Neutrophil (primary cell): ENCODE results near the gene PLIN4.

Experiments
- H3K27ac ChIP-seq: fragments of 200-600 bp; sonication (generic); 2 replicates; pipeline ENCODE4 v1.5.1; 2016; ENCODE audit warnings: mild to moderate bottlenecking, moderate library complexity
- H3K27me3 ChIP-seq: fragments of 200-600 bp; sonication (generic); 2 replicates; pipeline ENCODE4 v1.6.0; 2016; ENCODE audit warnings: mild to moderate bottlenecking
- H3K36me3 ChIP-seq: fragments of 200-600 bp; sonication (generic); 2 replicates; pipeline ENCODE4 v1.5.1; 2017
- H3K4me1 ChIP-seq, 2 experiments: fragments of 200-600 bp in 1 of 2; sonication (generic) in 1 of 2; 1 replicate in 1 of 2; 2 replicates in 1 of 2; pipeline versions ENCODE4 v1.5.1 to v1.6.1; 2013 to 2016; ENCODE audit warnings: low read depth in 1 of 2, low read length in 1 of 2, mild to moderate bottlenecking in 1 of 2, moderate library complexity in 1 of 2; ENCODE audit not compliant: control insufficient read depth in 1 of 2, insufficient read depth in 1 of 2
- H3K4me3 ChIP-seq, 2 experiments: fragments of 200-600 bp in 1 of 2; sonication (generic) in 1 of 2; 1 replicate in 1 of 2; 2 replicates in 1 of 2; pipeline ENCODE4 v1.5.1; 2013 to 2016; ENCODE audit warnings: low read depth in 1 of 2, low read length in 1 of 2, mild to moderate bottlenecking in 1 of 2, moderate library complexity in 1 of 2
- H3K9me3 ChIP-seq: fragments of 200-600 bp; sonication (generic); 2 replicates; pipeline ENCODE4 v1.5.1; 2016
- TF ChIP-seq, protein P1 (sequence below): fragments of 200-600 bp; sonication (generic); IDR thresholded peaks from 2 replicates; pipeline ENCODE4 v1.5.1; 2016; ENCODE audit warnings: antibody characterized with exemption

The PLIN4 gene

DNA sequence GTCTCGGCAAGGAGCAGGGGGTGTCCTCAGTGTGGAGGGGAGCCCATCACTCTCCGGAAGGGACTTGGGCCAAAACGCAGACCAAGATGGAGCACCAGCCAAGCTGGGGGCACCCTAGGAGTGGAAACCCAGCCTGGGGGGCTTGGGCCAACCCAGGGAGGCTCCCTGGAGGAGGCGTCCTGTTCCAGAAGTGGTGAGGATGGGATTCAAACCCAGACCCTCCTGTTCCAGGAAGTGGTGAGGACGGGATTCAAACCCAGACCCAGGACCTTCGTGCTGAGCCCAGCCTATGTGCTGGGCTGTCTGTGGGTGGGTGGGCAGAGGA lies 848 bp upstream of the PLIN4 start:
- TF ChIP-seq, protein P1, sequence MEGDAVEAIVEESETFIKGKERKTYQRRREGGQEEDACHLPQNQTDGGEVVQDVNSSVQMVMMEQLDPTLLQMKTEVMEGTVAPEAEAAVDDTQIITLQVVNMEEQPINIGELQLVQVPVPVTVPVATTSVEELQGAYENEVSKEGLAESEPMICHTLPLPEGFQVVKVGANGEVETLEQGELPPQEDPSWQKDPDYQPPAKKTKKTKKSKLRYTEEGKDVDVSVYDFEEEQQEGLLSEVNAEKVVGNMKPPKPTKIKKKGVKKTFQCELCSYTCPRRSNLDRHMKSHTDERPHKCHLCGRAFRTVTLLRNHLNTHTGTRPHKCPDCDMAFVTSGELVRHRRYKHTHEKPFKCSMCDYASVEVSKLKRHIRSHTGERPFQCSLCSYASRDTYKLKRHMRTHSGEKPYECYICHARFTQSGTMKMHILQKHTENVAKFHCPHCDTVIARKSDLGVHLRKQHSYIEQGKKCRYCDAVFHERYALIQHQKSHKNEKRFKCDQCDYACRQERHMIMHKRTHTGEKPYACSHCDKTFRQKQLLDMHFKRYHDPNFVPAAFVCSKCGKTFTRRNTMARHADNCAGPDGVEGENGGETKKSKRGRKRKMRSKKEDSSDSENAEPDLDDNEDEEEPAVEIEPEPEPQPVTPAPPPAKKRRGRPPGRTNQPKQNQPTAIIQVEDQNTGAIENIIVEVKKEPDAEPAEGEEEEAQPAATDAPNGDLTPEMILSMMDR: no peak
- Histone ChIP-seq H3K27me3 (no peaks in the 10 kb centered on the region), H3K9me3 (no peaks in the 10 kb centered on the region), H3K4me3 (no peak overlapping the region), H3K27ac (no peak overlapping the region), H3K36me3 (peaks cover 47% of the 10 kb centered on the region), H3K4me1 (peaks cover 14 to 18% of the 10 kb centered on the region in 2 experiments)

DNA sequence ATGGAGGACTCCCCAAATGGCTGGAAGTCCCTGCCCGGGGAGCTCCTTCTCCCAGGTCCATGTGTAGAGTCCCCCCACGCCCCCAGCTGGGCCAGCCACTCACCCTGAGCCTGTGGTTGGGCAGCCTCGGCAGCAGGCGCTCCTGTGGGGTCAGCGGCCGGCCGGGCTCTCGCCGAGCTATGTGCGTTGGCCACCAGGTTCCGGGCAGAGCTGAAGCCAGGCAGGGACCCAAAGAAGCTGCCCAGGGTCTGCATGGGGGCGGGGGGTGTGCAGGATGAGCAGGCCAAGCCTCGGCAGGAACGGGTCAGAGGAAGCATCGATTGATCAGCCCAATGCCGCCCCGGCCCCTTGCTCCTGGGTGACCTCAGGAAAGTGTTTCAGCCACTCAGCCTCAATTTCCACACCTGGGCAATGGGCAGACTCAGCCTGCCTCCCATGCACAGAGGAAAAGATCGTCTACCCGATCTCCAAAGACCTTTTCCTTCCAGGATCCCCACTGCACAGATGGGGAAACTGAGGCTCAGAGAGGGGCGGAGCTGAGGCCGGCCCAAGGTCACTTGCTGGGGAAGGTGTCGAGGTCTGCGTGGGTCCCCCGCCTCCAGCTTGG lies 732 bp downstream of the PLIN4 start:
- peaks cover 11 to 14% of the 10 kb centered on the region in 2 experiments for H3K4me1 ChIP-seq
- TF ChIP-seq, protein P1: no peak
- H3K9me3 ChIP-seq: no peaks in the 10 kb centered on the region
- H3K4me3 ChIP-seq: no peak overlapping the region
- no peaks in the 10 kb centered on the region for H3K27me3 ChIP-seq
- H3K36me3 ChIP-seq: peaks cover 44% of the 10 kb centered on the region
- H3K27ac ChIP-seq: no peak overlapping the region

DNA sequence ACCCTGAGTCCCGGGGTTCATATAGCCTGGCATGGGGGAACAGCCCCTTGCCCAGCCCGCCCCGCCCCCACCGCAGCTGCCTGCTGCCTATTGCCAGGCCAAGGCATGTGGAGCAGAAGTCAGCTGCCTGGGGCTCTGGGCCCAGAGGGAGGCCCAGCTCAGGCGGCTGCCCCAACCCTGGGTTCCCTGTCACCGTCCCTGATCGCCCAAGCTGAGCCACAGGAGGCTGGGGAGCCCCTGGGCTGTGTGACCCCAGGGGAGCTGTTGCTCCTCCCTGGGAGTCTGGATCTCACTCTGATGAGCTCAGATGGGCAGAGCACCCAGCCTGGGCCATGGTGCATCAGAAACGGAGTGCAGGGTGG lies 1.4 kb downstream of the PLIN4 start:
- peaks cover 42% of the 10 kb centered on the region for H3K36me3 ChIP-seq
- H3K4me1 ChIP-seq: peaks cover 11 to 14% of the 10 kb centered on the region in 2 experiments
- H3K4me3 ChIP-seq: no peak overlapping the region
- H3K27me3 ChIP-seq: no peaks in the 10 kb centered on the region
- H3K9me3 ChIP-seq: no peaks in the 10 kb centered on the region
- H3K27ac ChIP-seq: no peak overlapping the region
- TF ChIP-seq, protein P1: no peak

DNA sequence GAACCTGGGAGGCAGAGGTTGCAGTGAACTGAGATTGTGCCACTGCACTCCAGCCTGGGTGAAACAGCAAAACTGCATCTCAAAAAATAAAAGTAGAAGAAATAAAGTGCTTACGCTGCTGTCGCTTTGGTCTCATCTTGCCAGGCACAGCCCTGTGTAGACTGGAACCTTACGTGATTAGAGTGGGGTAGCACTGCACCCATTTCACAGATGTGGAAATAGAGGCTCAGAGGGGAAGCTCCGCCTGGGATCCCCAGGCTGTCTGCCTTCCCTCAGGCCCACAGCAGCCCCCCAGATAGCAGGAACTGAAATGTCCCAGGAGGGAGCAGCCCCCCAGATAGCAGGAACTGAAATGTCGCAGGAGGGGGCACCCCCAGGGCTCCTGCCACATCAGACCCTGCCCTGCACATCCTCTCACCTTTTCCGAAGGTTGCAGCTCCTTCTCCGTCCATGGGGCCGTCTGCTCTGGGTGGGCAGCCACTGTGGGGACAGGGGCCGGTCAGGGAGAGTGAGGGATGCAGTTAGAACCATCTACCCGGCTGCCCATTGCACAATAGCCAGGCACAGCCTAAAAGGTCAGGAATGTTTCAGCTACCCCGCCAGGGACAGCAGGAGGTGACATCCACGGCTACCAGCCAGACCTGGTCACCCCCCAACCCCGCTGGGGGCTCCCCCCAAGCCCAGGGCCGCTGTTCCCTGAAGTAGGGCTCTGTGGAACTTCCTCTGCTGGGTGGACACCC lies 1.9 kb downstream of the PLIN4 start:
- Histone ChIP-seq H3K4me1 (peaks cover 11 to 14% of the 10 kb centered on the region in 2 experiments), H3K27me3 (no peaks in the 10 kb centered on the region), H3K9me3 (no peaks in the 10 kb centered on the region), H3K36me3 (peaks cover 37% of the 10 kb centered on the region), H3K27ac (no peak overlapping the region), H3K4me3 (no peak overlapping the region)
- TF ChIP-seq, protein P1: no peak

DNA sequence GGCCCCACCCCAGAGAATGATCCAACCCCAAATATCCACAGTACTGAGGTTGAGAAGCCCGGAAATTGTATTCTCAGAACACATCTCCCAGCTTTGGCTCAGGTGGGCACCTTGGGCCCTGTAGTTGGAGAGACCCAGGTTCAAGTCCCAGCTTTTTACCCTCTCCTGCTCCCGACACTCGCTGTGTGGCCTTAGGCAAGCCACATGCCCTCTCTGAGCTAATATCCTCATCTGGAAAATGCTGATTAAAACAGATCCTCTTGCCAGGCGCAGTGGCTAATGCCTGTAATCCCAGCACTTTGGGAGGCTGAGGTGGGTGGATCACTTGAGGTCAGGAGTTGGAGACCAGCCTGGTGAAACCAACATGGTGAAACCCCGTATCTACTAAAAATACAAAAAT lies 2.6 kb downstream of the PLIN4 start:
- Histone ChIP-seq H3K27me3 (no peaks in the 10 kb centered on the region), H3K36me3 (peaks cover 32% of the 10 kb centered on the region), H3K9me3 (no peaks in the 10 kb centered on the region), H3K4me3 (no peak overlapping the region), H3K27ac (no peak overlapping the region), H3K4me1 (peaks cover 11 to 14% of the 10 kb centered on the region in 2 experiments)
- TF ChIP-seq, protein P1: no peak
